Left ventricle myocardium superior (tissue), 1 donor: ENCODE results near the gene TPRN. TPM values are rescaled to one million over a fixed set of nuclear protein-coding genes. Genes with fewer than 3 reads are reported as not detected.

Experiments used
- ATAC-seq: fragments of 200-7000 bp; cut with Tn5 transposase; one replicate; pipeline ENCODE4 v1.9.1; 2020; ENCODE audit warnings: mild to moderate bottlenecking, moderate library complexity
- DNase-seq: peaks from one replicate; pipeline ENCODE4 v3.0.0-alpha.2; 2020
- intact Hi-C: fragments of 100-400 bp; cut with micrococcal nuclease; formaldehyde crosslinking; loops from one replicate; pipeline ENCODE4 v1.11.0; 2022
- total RNA-seq: library from RNA; stranded (reverse); fragmentation: NEBNext Ultra II Directional; extraction: Animal tissue kit (Norgen Biotek cat#: 25700); gene quantifications from one replicate; pipeline ENCODE4 v1.2.1, GENCODE V29; 2021
- donor health status: DM: no; HTN: yes; CAD: no; lungs with severe emphysema.

Gene TPRN
- total RNA-seq, 1 donor from 2014 or later = 21.7 TPM

DNA sequence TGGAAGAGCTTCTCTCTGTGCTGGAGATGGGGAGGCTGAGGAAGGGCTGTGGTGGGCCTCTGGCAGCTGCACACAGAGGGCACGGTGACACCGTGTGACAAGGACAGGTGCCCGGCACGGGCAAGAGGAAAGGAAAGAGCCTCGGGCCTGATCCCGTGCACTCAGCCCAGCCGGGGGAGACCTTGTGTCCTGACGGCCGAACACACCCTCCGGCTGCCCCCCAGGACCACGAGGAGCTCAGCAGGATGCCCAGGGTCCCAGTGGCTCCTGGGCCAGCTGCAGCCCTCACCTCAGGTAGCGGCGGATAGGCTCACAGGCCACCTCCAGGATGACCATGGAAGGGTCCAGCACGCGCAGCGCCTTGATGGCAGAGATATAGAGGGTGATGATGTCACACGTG lies 17.7 kb downstream of the TPRN start:
- no peak for ATAC-seq
- no peak for DNase-seq
- intact Hi-C loops = no loop called here

DNA sequence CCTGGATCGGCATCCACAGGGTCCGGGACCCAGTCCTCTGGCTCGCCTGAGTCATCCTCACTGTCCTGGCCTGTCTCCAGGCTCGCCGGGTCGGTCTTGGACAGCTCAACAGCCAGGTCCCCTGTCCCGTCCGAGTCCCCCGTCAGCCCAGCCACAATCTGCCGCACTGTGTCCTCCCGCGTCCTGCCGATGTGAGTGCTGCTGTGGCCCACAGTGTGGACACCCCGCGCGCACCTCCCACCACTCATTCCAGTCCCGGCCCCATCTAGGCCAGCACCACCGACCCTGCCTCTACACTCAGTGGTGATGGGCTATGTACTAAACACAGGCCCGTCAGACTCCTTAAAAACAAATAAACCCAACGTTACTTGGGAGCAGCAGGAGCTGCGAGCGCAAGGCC lies 18.9 kb downstream of the TPRN start:
- intact Hi-C loops = no loop called here
- DNase-seq = no peak
- no peak for ATAC-seq

DNA sequence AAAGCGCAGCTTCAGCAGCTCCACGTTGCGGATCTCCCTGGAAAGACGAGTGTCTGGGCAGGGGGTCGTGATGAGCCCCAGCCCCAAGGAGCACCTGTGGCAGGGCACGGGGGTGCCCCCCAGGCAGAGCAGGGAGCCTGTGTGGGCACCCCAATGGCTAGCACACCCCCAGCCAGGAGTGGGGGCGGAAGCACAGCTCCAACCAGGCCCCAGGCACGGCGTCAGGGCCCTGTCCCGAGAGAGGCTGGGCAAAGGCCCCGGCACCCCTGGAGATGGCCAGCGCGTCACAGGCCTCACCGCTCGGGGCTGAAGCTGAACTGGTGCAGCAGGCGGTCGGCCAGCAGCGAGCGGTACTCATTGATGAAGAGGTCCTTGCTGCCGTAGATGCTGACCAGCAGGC lies 20.1 kb downstream of the TPRN start:
- no peak for ATAC-seq
- DNase-seq = no peak
- intact Hi-C loops = no loop called here

DNA sequence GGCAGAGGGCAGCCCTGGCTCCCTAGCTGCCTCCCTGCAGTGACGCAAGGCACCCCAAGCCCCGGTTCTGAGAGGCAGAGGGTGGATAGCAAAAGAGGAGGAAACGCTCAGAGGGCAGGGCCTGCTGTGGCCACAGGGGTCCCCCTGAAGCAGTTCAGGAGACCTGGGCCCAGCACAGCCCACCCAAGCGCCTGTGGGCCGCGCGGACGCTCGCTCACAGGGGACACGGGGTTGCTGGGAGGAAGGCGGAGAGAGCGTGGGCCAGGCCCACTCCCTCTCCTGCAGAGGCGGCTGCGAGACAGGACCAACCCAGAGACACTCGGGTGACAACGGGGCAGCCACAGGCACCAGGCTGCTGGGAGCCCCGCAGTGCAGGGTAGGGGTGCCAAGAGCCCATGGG lies 20.8 kb downstream of the TPRN start:
- intact Hi-C loops = no loop called here
- no peak for ATAC-seq
- no peak for DNase-seq

DNA sequence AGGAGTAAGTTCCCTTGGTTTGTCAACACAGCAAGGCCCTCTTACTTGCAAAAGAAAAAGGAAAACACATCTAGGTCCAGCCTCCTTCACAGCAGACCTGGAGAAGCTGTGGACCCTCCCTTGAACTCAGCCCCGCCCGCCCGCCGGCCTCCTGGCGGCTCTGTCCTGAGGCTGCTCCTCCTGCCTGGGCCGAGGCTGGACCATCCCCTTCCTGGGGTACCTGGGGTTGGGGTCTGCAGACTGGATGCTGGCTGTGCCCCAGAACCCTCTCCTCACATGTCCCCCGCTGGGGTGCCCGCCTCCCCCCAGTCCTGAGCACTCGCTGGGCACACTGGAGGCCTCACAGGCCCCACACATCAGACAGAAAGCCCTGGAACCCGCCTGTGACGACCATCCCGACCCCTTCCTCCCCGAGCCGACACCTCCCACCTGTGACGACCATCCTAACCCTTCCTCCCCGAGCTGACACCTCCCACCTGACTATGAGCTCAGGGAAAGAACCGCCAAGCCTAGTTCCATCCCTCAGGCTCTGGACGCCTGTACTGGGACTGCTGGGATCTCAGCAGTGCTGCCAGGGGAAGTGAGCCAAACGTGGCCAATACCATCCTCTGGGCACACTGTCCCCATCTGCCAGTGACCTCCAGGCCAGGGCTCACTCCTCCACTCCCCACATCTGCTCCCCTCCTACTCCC lies 21.5 kb downstream of the TPRN start:
- intact Hi-C loops = no loop called here
- DNase-seq (no peak), ATAC-seq (no peak)

DNA sequence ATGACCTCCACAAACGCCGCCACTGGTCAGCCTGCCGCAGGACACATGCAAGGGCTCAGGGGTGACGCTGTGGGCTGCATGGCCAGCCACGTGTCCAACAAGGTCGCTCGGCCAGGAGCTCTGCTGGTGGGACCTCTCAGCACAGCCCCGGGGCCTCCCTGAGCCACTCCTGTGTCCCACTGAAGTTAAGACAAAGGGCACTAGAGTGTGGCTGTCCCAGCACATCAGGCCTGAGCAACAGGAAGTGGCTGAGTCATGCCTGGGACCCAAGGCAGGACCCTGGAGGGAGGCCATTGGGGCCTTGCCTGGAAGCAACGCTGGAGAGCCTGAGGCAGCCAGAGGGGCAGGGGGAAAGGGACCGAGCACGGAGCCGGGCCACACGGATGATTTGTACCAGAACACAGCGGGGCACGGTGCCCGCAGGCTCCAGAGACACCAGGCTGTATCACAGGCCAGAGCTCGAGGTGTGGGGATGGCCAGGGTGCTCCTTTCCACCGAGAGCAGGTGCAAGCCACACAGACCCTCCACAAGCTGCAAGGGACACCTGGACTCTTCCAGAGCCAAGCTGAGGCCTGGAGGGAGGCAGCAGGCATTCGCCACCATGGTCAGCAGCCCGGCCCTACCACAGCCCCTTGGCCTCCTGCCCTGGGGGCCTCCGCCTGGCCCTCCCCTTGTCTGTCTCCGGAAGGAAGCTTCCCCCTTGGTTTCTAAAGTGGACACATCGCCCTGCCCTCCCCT lies 22.2 kb downstream of the TPRN start:
- no peak for DNase-seq
- ATAC-seq = no peak
- intact Hi-C loops = no loop called here

DNA sequence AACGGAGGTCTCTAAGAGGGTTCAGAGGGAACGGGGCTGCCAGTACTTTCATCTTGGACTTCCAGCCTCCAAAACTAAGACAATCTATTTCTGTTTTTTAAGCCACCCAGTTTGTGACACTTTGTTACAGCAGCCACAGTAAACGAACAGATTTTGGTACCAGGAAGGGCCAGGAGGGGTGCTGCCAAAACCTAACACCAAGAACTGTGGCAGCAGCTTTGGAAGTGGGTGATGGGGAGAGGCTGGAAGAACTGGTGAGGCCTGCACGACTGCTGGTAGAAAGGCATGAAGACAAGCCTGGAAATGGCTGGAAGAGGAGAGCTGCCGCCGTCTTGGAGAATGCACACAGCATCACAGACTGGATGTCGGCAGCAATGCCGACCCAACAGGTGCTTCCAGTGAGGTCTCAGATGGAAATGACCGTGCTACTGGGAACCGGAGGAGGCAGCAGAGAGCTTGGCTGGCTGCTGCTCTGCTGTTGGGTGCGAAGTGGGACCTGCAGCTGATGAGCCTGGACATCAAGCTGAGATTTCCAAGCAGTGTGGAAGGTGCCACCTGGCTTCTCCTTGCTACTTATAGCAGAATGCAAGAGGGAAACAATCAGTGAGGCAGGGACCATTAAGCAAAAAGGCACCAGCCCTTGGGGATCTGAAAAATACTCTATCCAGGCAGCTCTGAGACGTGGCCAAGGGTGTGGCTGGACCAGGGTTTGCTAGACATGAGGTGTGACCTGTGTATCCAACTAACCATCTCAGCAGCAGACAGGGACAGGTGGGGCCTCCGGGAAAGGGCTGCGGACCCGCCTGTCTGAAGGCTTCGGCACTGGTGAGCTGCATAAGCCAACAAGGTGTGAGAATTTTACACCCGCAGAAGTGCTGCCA lies 24.0 kb downstream of the TPRN start:
- ATAC-seq (peak; percentile 39), DNase-seq (no peak)
- intact Hi-C loops = no loop called here

DNA sequence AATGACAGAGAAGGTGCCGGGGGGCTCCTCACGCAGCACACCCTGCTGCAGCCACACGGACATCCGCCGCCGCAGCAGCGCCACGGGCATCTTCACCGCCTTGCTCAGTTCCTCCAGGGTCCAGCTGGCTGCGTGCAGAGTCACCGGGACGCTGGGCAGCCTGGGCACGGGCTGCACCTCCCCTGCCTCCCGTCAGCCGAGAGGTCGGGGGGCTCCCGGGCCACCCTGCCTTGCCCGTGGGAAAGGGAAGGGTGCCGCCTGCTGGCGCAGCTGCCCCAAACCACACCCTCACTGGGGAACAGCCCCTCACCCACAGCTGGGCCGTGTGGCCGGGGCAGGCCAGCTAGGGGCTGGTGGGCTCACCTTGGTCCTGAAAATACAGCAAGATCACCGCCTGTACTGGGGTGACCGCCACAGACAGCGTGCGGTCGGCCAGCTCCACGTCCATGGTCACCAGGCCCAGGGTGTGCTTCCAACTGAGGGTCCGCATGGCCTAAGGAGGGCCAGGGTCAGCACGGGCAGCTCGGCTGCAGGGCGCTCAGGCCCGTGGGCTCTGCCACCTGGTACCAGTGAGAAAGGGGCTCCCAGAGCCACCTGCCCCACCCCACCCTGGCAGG lies 25.1 kb downstream of the TPRN start:
- intact Hi-C loops = no loop called here
- ATAC-seq = peak; percentile 16
- DNase-seq = no peak

DNA sequence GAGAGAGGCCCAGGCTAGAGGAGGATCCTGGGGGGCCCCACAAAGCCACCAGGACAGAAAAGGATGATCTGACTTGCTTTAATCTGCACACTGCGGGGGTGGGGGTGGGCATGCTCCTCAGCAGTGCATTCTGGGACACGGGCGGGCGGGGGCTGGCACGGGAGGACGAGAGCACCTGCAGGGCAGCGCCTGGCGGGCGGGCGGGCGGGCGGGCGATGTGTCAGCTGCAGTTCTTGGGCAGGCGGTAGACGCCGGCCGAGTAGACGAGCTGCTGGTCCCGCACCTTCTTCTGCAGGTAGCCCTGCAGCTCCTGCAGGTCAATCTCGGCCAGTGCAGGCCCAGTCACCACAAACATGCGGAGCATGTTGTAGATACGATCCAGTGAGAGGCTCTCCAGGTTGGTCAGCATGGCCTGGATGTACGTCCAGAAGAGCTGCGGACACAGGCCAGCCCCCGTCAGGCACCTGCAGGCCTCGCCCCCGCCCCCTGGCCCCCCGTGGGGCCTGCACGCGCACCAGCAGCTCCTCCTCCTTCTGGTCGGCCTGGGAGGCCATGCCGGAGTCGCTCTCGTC lies 25.7 kb downstream of the TPRN start:
- intact Hi-C loops = no loop called here
- no peak for ATAC-seq
- DNase-seq = no peak

DNA sequence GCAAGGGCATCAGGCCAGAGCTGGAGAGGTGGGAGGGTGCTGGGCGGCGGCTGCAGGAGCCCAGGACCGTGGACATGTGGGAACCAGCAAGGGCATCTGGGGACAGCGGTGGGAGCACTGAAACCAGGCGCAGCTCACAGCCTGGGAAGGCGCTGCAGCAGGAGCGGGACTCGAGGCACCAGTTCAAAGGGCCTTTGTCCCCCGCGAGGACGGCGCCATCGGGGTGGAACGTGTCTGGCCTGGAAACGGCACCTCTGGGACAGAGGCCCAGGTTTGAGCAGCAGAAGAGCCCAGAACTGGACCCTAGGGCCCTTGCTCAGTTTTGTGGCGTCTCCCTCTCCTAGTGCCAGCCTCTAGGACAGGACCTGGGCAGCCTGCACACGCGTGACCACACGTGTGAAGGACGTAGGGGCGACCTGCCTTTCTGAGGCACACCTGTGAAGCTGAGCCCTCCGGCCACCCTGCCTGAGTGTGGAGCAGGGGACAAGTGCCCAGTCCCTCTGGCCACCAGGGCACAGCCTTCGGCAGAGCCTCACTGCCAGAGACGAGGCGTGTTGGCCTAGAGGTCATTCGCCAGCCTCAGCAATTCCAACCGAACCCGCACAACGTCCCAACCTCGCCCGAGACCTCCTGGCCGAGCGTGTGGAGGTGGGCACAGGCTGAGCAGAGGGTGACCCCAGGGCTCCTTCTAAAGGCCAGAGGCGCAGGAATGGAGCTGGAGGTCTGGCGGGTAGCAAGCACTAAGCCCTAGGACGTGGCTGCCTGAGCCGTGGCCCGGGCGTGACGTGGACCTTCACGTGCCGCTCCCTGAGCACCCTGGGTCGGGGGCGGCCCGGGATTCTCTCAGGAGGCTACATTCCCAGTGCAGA lies 26.5 kb downstream of the TPRN start:
- DNase-seq (no peak), ATAC-seq (no peak)
- intact Hi-C loops = no loop called here

DNA sequence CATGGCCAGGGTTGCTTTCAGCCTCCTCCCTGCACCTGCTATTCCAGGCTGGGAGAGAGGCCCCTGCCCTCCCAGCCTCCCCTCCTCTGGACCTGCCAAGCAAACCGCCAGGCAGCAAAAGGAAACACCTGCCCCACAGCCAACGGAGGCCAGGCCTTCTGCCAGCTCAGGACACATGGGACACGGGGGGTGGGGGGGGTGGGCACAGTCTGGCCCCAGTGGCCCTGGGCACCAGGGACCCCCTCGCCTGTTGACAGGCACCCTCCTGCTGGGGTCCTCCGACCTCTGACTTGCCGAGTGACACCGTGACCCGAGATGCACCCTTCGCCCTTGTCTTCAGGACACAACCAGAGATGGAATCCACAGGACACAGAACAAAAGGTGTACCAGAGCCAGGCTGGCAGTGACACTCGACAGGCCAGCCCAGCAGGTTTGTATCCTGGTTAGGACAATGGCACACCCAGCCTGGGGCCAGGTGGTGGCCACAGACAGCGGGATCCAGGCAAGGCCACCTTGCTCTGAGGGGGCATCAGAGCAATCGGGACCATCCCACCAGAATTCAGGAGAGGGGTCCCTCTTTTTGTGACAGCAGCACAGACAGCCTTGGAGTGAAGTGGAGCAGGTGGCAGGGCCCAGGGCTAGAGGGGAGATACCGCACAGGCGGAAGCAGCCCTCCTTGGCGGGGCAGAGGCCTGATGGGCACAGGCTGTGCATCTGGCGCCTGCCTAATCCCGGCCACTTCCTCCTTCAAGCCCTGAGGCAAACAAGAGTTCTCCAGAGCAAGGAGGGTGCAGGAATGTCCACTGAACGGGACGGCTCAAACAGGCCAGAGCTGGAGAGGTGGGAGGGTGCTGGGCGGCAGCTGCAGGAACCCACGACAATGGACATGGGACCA lies 27.4 kb downstream of the TPRN start:
- ATAC-seq (no peak), DNase-seq (no peak)
- intact Hi-C loops = no loop called here

DNA sequence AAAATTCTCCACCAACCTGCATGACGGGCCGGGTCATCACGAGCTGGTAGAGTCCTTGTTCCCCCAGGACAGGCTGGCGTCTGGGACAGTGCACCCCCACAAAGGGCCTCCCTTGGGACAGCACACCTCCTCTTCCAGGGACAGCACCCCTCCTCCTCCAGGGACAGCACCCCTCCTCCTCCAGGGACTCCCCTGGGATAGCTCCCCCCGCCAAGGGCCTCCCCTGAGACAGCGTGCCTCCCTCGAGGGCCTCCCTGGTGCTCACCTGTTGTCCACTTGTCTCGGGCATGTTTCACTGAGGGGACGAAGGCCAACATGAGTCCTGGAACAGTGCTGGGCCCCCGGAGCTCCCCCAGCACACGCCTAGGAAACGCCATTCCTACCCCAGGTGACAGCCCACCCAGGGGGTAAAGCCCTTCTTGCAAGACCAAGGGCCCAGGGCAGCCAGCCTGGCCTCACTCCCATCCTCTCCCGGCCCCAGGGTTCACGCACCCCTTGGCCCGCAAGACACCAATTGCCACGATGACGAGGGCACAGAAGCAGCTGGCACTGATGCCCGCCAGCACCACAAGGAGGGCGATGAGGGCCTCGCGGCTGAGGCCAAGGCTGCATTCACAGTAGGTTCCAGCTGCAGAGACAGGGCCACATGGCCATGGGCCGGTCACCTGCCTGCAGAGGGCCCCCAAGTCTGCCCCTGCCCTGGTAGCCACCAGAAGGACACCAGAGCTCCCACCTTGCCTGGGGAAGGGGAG lies 29.2 kb downstream of the TPRN start:
- intact Hi-C loops = no loop called here
- no peak for DNase-seq
- no peak for ATAC-seq

DNA sequence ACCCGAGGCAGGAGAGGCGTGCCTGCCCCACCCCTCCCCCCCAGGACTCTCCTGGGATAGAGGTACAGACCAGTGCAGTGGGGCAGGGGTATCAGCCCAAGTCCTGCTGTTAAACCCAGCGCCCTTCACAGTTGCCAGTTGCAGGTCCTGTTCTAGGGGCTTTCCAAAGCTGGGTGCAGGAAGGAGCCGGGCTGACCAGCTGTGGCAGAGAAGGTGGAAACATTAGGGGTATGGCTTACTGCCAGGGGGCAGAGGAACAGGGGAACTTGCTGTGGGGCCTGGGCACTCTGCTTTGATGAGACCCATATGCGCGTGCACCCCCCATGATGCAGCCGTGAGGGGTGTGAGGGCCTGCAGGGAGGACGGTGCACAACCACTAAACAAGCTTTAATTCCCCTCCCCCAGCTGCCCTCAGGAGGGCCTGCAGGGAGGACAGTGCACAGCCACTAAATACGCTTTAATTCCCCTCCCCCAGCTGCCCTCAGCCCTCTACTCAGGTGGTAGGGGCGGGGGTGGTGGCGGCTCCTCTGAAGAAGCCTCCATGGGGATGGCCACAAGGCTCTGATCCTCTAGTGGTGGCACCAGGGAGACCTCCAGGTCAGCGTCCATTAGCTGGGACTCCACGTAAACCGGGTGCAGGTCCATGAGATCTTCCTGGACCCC lies 29.9 kb downstream of the TPRN start:
- intact Hi-C loops = no loop called here
- ATAC-seq (no peak), DNase-seq (no peak)

DNA sequence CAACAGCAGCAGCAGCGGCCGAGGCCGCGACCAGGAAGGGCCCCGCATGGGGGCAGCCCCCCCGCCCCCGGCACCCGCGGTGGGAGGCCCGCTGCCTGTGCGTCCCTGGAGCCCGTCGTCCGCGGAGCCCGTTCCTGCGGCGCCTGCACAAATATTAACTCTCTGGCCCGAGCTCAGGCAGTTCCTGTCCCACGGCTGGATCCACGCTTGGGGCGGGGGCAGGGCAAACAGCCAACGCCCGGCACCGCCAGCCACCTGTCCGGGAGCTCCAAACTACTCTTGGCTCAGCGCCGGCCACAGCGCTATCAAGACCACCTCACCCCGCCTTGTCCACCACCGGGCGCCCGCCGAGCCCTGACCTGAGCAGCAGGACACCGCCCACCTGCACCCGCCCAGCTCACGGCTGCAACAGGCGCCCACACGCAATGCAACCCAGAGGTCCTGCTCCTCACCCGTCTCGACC lies 30.6 kb downstream of the TPRN start, which contains the start of gene LRRC26:
TSS of gene LRRC26 (minus strand) at position 156 of the 463 bp plus-strand sequence. CDS start at position 48, 108 bp downstream.
- ATAC-seq (no peak), DNase-seq (no peak)
- intact Hi-C loops = no loop called here

DNA sequence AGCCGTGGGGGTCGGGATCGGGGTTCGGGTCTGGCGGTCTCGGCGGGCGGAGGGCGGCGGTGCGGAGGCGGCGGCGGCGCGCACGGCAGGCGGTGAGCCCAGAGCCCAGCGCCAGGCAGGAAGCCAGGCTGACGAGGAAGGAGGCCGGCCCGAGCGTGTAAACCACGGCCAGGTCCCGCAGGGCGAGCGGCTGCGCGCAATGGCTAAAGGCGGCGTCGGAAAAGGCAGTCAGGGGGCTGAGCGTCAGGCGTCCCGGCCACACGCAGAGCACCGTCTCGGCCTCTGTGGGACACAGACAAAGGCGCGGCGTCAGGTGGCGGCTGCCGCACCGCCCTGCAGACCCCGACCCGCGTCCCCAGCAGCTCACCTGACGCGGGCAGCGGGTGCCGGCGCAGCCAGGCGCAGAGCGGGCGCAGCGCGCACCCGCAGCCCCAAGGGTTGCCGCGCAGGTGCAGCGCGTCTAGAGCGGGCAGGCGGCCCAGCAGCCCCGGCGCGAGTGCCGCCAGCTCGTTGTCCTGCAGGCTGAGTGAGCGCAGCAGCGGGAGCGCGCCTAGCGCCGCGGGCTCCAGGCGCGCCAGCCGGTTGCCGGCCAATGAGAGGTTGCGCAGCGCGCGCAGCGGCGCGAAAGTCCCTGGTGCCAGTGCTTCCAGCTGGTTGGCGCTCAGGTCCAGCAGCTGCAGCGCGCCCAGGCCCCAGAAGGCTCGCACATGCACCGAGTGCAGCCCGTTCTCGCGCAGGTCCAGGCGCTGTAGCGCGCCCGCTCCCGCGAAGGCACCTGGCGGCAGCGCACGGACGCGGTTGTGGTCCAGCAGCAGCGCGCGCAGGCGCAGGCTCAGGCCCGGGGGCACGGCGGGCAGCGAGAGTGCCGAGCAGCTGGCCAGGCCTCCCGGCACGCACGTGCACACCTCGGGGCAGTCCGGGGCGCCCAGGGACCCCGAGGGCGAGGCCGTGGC lies 31.4 kb downstream of the TPRN start:
- ATAC-seq = peak; percentile 65
- intact Hi-C loops = no loop called here
- peak; percentile 62 for DNase-seq
